Endothelial cell of umbilical vein (primary cell): ENCODE data around the gene MBNL2. TPM values are rescaled to one million over a fixed set of nuclear protein-coding genes. Genes with fewer than 3 reads are reported as not detected.

Experiments
- BruUV-seq: library from RNA; stranded (reverse); fragments of 400-500 nt; replicated peaks from 2 replicates; lab custom pipeline; 2021; lab: Mats Ljungman, UMichigan
- CTCF ChIA-PET: fragments of 300-600, 350-600 bp; sonication (Branson Sonifier 250); formaldehyde crosslinking; loops from one replicate; lab custom pipeline; 2021; ENCODE audit warnings: antibody characterized with exemption, inconsistent platforms; lab: Charles Lee
- POLR2A ChIA-PET: fragments of 300-600, 350-600 bp; sonication (Branson Sonifier 250); formaldehyde crosslinking; loops from one replicate; lab custom pipeline; 2021; ENCODE audit warnings: antibody characterized with exemption, inconsistent platforms; lab: Charles Lee
- DNase-seq: peaks from one replicate; pipeline ENCODE4 v3.0.0-alpha.2; 2011; ENCODE audit warnings: low read depth, low spot score
- FAIRE-seq: peaks from 2 replicates; lab custom pipeline; 2011; peaks lifted over from hg19 to GRCh38; lab: Jason Lieb, UNC
- H2AFZ ChIP-seq: 2 replicates; pipeline ENCODE4 v1.6.0; 2012; ENCODE audit warnings: low read depth, low read length, control low read depth, inconsistent platforms
- H3K27ac ChIP-seq: 2 replicates; pipeline ENCODE4 v1.5.1; 2011; ENCODE audit warnings: low read depth, mild to moderate bottlenecking, control low read depth, low read length, moderate library complexity; ENCODE audit not compliant: insufficient read depth
- H3K27me3 ChIP-seq, 2 experiments: 2 replicates each; pipeline versions ENCODE4 v1.6.0 to v1.6.1; 2011; ENCODE audit warnings: low read length in 2 of 2, mixed read lengths in 1 of 2; ENCODE audit not compliant: control insufficient read depth in 2 of 2, insufficient read depth in 2 of 2
- H3K36me3 ChIP-seq, 2 experiments: 2 replicates in 1 of 2; 3 replicates in 1 of 2; pipeline ENCODE4 v1.5.1; 2011; ENCODE audit warnings: low read length in 2 of 2, mild to moderate bottlenecking in 1 of 2, moderate library complexity in 1 of 2; ENCODE audit not compliant: control insufficient read depth in 2 of 2, insufficient read depth in 2 of 2; ENCODE audit errors: extremely low read depth in 1 of 2
- H3K4me1 ChIP-seq: 3 replicates; pipeline ENCODE4 v1.5.1; 2011; ENCODE audit warnings: mild to moderate bottlenecking, low read length; ENCODE audit not compliant: control insufficient read depth, insufficient read depth; ENCODE audit errors: extremely low read depth
- H3K4me2 ChIP-seq: 2 replicates; pipeline ENCODE4 v1.6.1; 2011; ENCODE audit warnings: low read length, control low read depth, mixed read lengths; ENCODE audit not compliant: insufficient read depth
- H3K4me3 ChIP-seq, 3 experiments: fragments of 200-600 bp in 1 of 3; sonication (generic), shearing (Covaris generic) in 1 of 3; replicated peaks in 1 of 3; 2 replicates each; pipeline ENCODE4 v1.5.1; 2011 to 2016; ENCODE audit warnings: control low read depth in 3 of 3, low read length in 3 of 3, mild to moderate bottlenecking in 2 of 3, inconsistent platforms in 1 of 3, low read depth in 1 of 3, moderate library complexity in 1 of 3; ENCODE audit not compliant: insufficient read depth in 1 of 3
- H3K79me2 ChIP-seq: 2 replicates; pipeline ENCODE4 v1.6.0; 2012; ENCODE audit warnings: low read length, inconsistent platforms; ENCODE audit not compliant: control insufficient read depth, insufficient read depth
- H3K9ac ChIP-seq: replicated peaks from 2 replicates; pipeline ENCODE3; 2011; ENCODE audit warnings: low read length, control low read depth; ENCODE audit not compliant: insufficient read depth; ENCODE audit errors: extremely low read depth
- H3K9me1 ChIP-seq: replicated peaks from 3 replicates; pipeline ENCODE4 v1.6.0; 2011; ENCODE audit warnings: mild to moderate bottlenecking, low read length; ENCODE audit not compliant: control insufficient read depth, insufficient read depth; ENCODE audit errors: extremely low read depth
- H3K9me3 ChIP-seq: replicated peaks from 2 replicates; pipeline ENCODE4 v1.5.1; 2012; ENCODE audit warnings: low read length, inconsistent platforms; ENCODE audit not compliant: control insufficient read depth, insufficient read depth
- H4K20me1 ChIP-seq: replicated peaks from 2 replicates; pipeline ENCODE3; 2011; ENCODE audit warnings: mild to moderate bottlenecking, low read length; ENCODE audit not compliant: control insufficient read depth, insufficient read depth; ENCODE audit errors: extremely low read depth
- CTCF ChIP-seq, 2 donors: IDR thresholded peaks; 1 replicate in 1 of 2; 2 replicates in 1 of 2; pipeline ENCODE4 v1.5.1; 2011; ENCODE audit warnings: low read length in 2 of 2, mild to moderate bottlenecking in 2 of 2, moderate library complexity in 2 of 2, control low read depth in 1 of 2, inconsistent platforms in 1 of 2, low read depth in 1 of 2; ENCODE audit not compliant: insufficient read depth in 1 of 2; ENCODE audit errors: extremely low read depth in 1 of 2
- EZH2 ChIP-seq: IDR thresholded peaks from 2 replicates; pipeline ENCODE4 v1.6.1; 2012; ENCODE audit warnings: borderline replicate concordance, low read depth, mild to moderate bottlenecking, moderate library complexity, low read length, inconsistent platforms; ENCODE audit not compliant: severe bottlenecking
- GATA2 ChIP-seq: IDR thresholded peaks from 2 replicates; pipeline ENCODE4 v1.7.0; 2011; ENCODE audit warnings: low read depth, mild to moderate bottlenecking, moderate library complexity, mixed read lengths, low read length; ENCODE audit not compliant: insufficient read length, insufficient read depth
- JUN ChIP-seq: IDR thresholded peaks from 2 replicates; pipeline ENCODE4 v1.6.1; 2011; ENCODE audit warnings: borderline replicate concordance, low read depth; ENCODE audit not compliant: insufficient read length, insufficient read depth
- MAX ChIP-seq: IDR thresholded peaks from 2 replicates; pipeline ENCODE4 v1.6.1; 2011; ENCODE audit not compliant: insufficient read depth, insufficient read length
- dilution Hi-C: fragments of 300-500 bp; cut with MboI; formaldehyde crosslinking; loops from one replicate; pipeline ENCODE4 v1.15.0; 2019; ENCODE audit warnings: low sequenced_read_pairs; ENCODE audit not compliant: extremely low pct_ligation_motif_present
- intact Hi-C: fragments of 100-400 bp; cut with micrococcal nuclease; formaldehyde crosslinking; loops from one replicate; pipeline ENCODE4 v1.10.0; 2022
- polyA plus RNA-seq, 4 experiments: library from polyadenylated mRNA; depleted of rRNA in 3 of 4; stranded (reverse) in 3 of 4; unstranded in 1 of 4; fragments of >200 nt; gene quantifications; 2 replicates each; pipeline versions ENCODE4 v1.2.1 to v1.2.3, GENCODE V29; 2011 to 2012; ENCODE audit warnings: missing spikeins in 1 of 4
- total RNA-seq: library from RNA; stranded (reverse); gene quantifications from 2 replicates; pipeline ENCODE4 v1.2.3, GENCODE V29; 2021

Gene MBNL2
- total and polyA plus RNA-seq, 2 donors (not counting 3 experiments of a cell fraction or from before 2014, with no cell fraction given), result 32.9 to 76.5 TPM

DNA sequence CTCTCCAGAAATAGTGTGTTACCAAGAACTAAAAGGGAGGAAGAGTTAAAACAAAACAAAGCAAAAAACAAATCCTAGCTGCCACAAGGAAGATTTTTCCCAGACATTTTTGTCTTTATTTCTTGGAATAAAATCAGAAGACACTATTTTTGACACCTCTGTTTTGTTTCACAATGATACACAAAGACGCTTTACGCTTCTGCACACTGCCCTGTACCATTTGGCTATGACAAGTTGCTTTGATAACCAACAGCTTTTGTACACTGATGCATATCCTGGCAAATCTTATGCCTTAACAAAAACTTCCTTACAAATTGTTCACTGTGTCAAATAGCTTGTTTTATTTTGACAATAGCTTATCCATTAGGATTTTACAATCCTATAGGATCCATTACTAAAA is 108.3 kb downstream of the MBNL2 start:
- Histone ChIP-seq H3K27me3 (no peaks in the 10 kb centered on the region), H3K9ac (no peak overlapping the region), H3K9me3 (no peaks in the 10 kb centered on the region), H3K27ac (no peak overlapping the region), H3K36me3 (no peaks in the 10 kb centered on the region), H3K4me2 (no peak overlapping the region), H3K4me3 (no peak overlapping the region), H2AFZ (no peak overlapping the region), H3K9me1 (no peaks in the 10 kb centered on the region), H4K20me1 (no peaks in the 10 kb centered on the region), H3K79me2 (peaks cover 20% of the 10 kb centered on the region), H3K4me1 (peaks cover 36% of the 10 kb centered on the region)
- no peak for DNase-seq
- ChIA-PET CTCF (interaction anchor here (0.9 to 1.3 kb wide), 3 partner anchors 105 to 220 kb away, joined by 3 to 5 read pairs (median 3); no protein-coding TSS in a partner anchor), POLR2A (no interaction called here)
- dilution Hi-C loops (no loop called here), intact Hi-C loops (no loop called here)
- TF ChIP-seq MAX (no peak), EZH2 (no peak)
- no TSS peak for BruUV-seq
- FAIRE-seq, result no peak

- no peak overlapping the region for H3K4me2 ChIP-seq
- FAIRE-seq, result no peak
- no peak for DNase-seq
- BruUV-seq, result no TSS peak
- intact Hi-C loops, result no loop called here
- H2AFZ ChIP-seq, result no peak overlapping the region
- H3K9ac ChIP-seq, result no peak overlapping the region
- no peaks in the 10 kb centered on the region for H3K27me3 ChIP-seq
- no peaks in the 10 kb centered on the region for H3K9me3 ChIP-seq
- H3K9me1 ChIP-seq, result no peaks in the 10 kb centered on the region
- H3K36me3 ChIP-seq, result peaks cover 3 to 7% of the 10 kb centered on the region in 2 experiments
- peaks cover 31% of the 10 kb centered on the region for H3K4me1 ChIP-seq
- no peak overlapping the region for H3K4me3 ChIP-seq
- H3K79me2 ChIP-seq, result peaks cover 22% of the 10 kb centered on the region
- dilution Hi-C loops, result no loop called here
- POLR2A ChIA-PET, result interaction anchor here (0.6 kb wide), 1 partner anchor 105 kb away, joined by 3 read pairs; no protein-coding TSS in a partner anchor
- H4K20me1 ChIP-seq, result no peaks in the 10 kb centered on the region
- CTCF ChIA-PET, result interaction anchor here (1.2 to 2.7 kb wide), 4 partner anchors 10 to 120 kb away, joined by 3 to 10 read pairs (median 4); no protein-coding TSS in a partner anchor
- no peak overlapping the region for H3K27ac ChIP-seq
- TF ChIP-seq GATA2 (no peak), JUN (no peak), EZH2 (no peak), CTCF (IDR thresholded peaks at IDR 0.05; ENCODE audit: extremely low read depth in 1 of 2, insufficient read depth in 1 of 2, low read depth in 1 of 2, low read length in 2 of 2) (no peak)
Measured at GRCh38 chr13:97332742-97333141, 110.6 kb downstream of the MBNL2 start.
